ENCODE results near the gene DDIT3.
"Not testable (repeated sequence)": the region's sequence is repeated elsewhere in the genome, so short reads cannot be mapped to it uniquely, and the experiment has no call there.

The DDIT3 gene

GRCh38 chr12:57513266-57513665 lies 7.0 kb downstream of the DDIT3 start:
- DNase-seq (ENCODE audit: low spot score): no peak

GRCh38 chr12:57512665-57513064 lies 7.6 kb downstream of the DDIT3 start:
- DNase-seq (ENCODE audit: low spot score): no peak

- DNase-seq (ENCODE audit: low spot score): no peak
Measured at GRCh38 chr12:57511588-57512325, 8.6 kb downstream of the DDIT3 start.

- no peak for DNase-seq (ENCODE audit: low spot score)
Measured at GRCh38 chr12:57511161-57511560, 9.2 kb downstream of the DDIT3 start.

GRCh38 chr12:57507796-57508195 lies 12.5 kb downstream of the DDIT3 start:
- DNase-seq (ENCODE audit: low spot score): not testable (repeated sequence)

- not testable (repeated sequence) for DNase-seq (ENCODE audit: low spot score)
Measured at GRCh38 chr12:57506541-57506940, 13.8 kb downstream of the DDIT3 start.

- DNase-seq (ENCODE audit: low spot score): not testable (repeated sequence)
Measured at GRCh38 chr12:57502311-57502969, 17.9 kb downstream of the DDIT3 start.

- no peak for DNase-seq (ENCODE audit: low spot score)
Measured at GRCh38 chr12:57500213-57500612, 20.1 kb downstream of the DDIT3 start.

GRCh38 chr12:57498571-57498970 lies 21.7 kb downstream of the DDIT3 start:
- no peak for DNase-seq (ENCODE audit: low spot score)

- DNase-seq (ENCODE audit: low spot score): no peak
Measured at GRCh38 chr12:57498132-57498502, 22.2 kb downstream of the DDIT3 start.

- DNase-seq (ENCODE audit: low spot score): no peak
Measured at GRCh38 chr12:57497223-57498131, 22.8 kb downstream of the DDIT3 start.

- DNase-seq (ENCODE audit: low spot score): no peak
Measured at GRCh38 chr12:57496822-57497221, 23.5 kb downstream of the DDIT3 start.

- not testable (repeated sequence) for DNase-seq (ENCODE audit: low spot score)
Measured at GRCh38 chr12:57495051-57495701, 25.1 kb downstream of the DDIT3 start.

- DNase-seq (ENCODE audit: low spot score): no peak
Measured at GRCh38 chr12:57491393-57492280, 28.7 kb downstream of the DDIT3 start.

GRCh38 chr12:57490126-57490525 lies 30.2 kb downstream of the DDIT3 start:
- no peak for DNase-seq (ENCODE audit: low spot score)

- DNase-seq (ENCODE audit: low spot score): no peak
Measured at GRCh38 chr12:57489157-57489641, 31.1 kb downstream of the DDIT3 start.

GRCh38 chr12:57488402-57489156 lies 31.7 kb downstream of the DDIT3 start:
- DNase-seq (ENCODE audit: low spot score): no peak

GRCh38 chr12:57487597-57488401 lies 32.5 kb downstream of the DDIT3 start, which contains the start of gene MARS1:
MARS1 (plus strand) TSS chr12:57488068; CDS start chr12:57488091, 23 bp downstream.
- peak; percentile 96 for DNase-seq (ENCODE audit: low spot score)

- DNase-seq (ENCODE audit: low spot score): no peak
Measured at GRCh38 chr12:57487055-57487596, 33.2 kb downstream of the DDIT3 start.

All from putamen (tissue), 1 donor.